Lung (tissue), 12 donors: ENCODE measurements around the gene BCL2L13. TPM values are rescaled to one million over a fixed set of nuclear protein-coding genes. Genes with fewer than 3 reads are reported as not detected.
A peak's percentile ranks its signal among the peaks of the same experiment; 100 is the strongest.

Experiments used
- ATAC-seq: fragments of 200-7000 bp; cut with Tn5 transposase; one replicate; pipeline ENCODE4 v1.9.1; 2020; ENCODE audit warnings: moderate number of reproducible peaks; ENCODE audit not compliant: insufficient read depth, low FRiP score
- DNase-seq, 3 donors: peaks; one replicate each; pipeline ENCODE4 v3.0.0-alpha.2; 2013 to 2017
- H3K27ac ChIP-seq, 2 donors: one replicate each; pipeline ENCODE4 v1.5.1; 2013; ENCODE audit warnings: mild to moderate bottlenecking in 2 of 2, moderate library complexity in 2 of 2, control low read depth in 1 of 2, inconsistent platforms in 1 of 2, low read depth in 1 of 2, low read length in 1 of 2
- H3K27me3 ChIP-seq, 3 donors: one replicate each; pipeline ENCODE4 v1.5.1; 2013; ENCODE audit warnings: low read length in 2 of 3; ENCODE audit not compliant: control insufficient read depth in 3 of 3, insufficient read depth in 3 of 3
- H3K36me3 ChIP-seq, 4 donors: one replicate each; pipeline ENCODE4 v1.5.1; 2013; ENCODE audit warnings: low read length in 4 of 4, mild to moderate bottlenecking in 1 of 4, moderate library complexity in 1 of 4; ENCODE audit not compliant: control insufficient read depth in 4 of 4, insufficient read depth in 4 of 4
- H3K4me1 ChIP-seq, 5 donors: one replicate each; pipeline ENCODE4 v1.5.1; 2013; ENCODE audit warnings: low read length in 5 of 5, mild to moderate bottlenecking in 2 of 5, moderate library complexity in 1 of 5; ENCODE audit not compliant: control insufficient read depth in 5 of 5, insufficient read depth in 5 of 5
- H3K4me3 ChIP-seq: one replicate; pipeline ENCODE4 v1.5.1; 2013; ENCODE audit warnings: mild to moderate bottlenecking, control low read depth, moderate library complexity
- H3K9ac ChIP-seq, 2 donors: one replicate each; pipeline ENCODE4 v1.5.1; 2013; ENCODE audit warnings: low read length in 2 of 2, control low read depth in 1 of 2; ENCODE audit not compliant: insufficient read depth in 1 of 2
- H3K9me3 ChIP-seq, 4 donors: one replicate each; pipeline ENCODE4 v1.5.1; 2013; ENCODE audit warnings: low read length in 3 of 4, mild to moderate bottlenecking in 1 of 4, moderate library complexity in 1 of 4; ENCODE audit not compliant: control insufficient read depth in 4 of 4, insufficient read depth in 3 of 4
- WGBS, 2 donors: extraction: QIAGEN DNeasy Blood & Tissue Kit; methylation state at CpG; one replicate each; pipeline ENCODE4 v1.1.7; 2013; 5-methylcytosine and 5-hydroxymethylcytosine counted together
- polyA plus RNA-seq, 2 donors: library from polyadenylated mRNA; stranded (reverse); fragments of 200-250 nt; gene quantifications; one replicate each; pipeline ENCODE4 v1.2.1, GENCODE V29; 2013
- total RNA-seq, 2 donors: library from RNA; depleted of rRNA in 1 of 2; stranded (reverse); fragments of >200 nt in 1 of 2; gene quantifications; one replicate each; pipeline ENCODE4 v1.2.1, GENCODE V29; 2014 to 2021
- TF ChIP-seq, protein P1 (sequence below): IDR thresholded peaks from 2 replicates; pipeline ENCODE4 v1.5.1; 2012; ENCODE audit warnings: mild to moderate bottlenecking; ENCODE audit errors: control extremely low read depth, extremely low read depth
- donor health status: control.
- donor health status: control.
- donor health status: Bipolar disorder and iron deficiency.
- donor health status: healthy.
- donor health status: DM: yes; HTN: yes; CAD: no.

Gene BCL2L13
- total and polyA plus RNA-seq, 4 donors = 21.4 to 52.4 (median 33.8) TPM

DNA sequence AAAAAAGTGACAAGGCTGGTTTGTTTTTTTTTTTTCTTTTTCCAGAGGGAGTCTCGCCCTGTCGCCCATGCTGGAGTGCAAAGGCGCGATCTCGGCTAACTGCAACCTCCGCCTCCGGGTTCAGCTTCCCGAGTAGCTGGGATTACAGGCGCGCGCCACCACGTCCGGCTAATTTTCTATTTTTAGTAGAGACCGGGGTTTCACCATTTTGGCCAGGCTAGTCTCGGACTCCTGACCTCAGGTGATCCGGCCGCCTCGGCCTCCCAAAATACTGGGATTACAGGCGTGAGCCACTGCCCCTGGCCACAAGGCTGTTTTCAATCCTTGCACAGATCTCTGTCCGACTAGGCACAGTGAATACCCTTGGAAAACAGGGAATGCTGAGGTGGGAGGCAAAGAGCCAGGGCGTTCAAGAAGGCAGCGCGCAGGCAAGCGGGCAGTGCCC lies 10.6 kb upstream of the BCL2L13 start:
- Histone ChIP-seq H3K9me3 (no peaks in the 10 kb centered on the region), H3K4me1 (peaks cover 0 to 9% (median 5%) of the 10 kb centered on the region in 5 donors), H3K27ac (peak overlapping the region; percentile 82 to 99), H3K27me3 (no peaks in the 10 kb centered on the region), H3K9ac (peak overlapping the region; percentile 79 to 89), H3K4me3 (peak overlapping the region; percentile 100), H3K36me3 (peaks cover 2 to 7% (median 4%) of the 10 kb centered on the region in 4 donors)
- TF ChIP-seq, protein P1, sequence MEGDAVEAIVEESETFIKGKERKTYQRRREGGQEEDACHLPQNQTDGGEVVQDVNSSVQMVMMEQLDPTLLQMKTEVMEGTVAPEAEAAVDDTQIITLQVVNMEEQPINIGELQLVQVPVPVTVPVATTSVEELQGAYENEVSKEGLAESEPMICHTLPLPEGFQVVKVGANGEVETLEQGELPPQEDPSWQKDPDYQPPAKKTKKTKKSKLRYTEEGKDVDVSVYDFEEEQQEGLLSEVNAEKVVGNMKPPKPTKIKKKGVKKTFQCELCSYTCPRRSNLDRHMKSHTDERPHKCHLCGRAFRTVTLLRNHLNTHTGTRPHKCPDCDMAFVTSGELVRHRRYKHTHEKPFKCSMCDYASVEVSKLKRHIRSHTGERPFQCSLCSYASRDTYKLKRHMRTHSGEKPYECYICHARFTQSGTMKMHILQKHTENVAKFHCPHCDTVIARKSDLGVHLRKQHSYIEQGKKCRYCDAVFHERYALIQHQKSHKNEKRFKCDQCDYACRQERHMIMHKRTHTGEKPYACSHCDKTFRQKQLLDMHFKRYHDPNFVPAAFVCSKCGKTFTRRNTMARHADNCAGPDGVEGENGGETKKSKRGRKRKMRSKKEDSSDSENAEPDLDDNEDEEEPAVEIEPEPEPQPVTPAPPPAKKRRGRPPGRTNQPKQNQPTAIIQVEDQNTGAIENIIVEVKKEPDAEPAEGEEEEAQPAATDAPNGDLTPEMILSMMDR = no peak
- WGBS, 2 donors = 7 to 11% methylated on average over 24 of the region's 24 CpGs
- DNase-seq (no peak), ATAC-seq (no peak)

DNA sequence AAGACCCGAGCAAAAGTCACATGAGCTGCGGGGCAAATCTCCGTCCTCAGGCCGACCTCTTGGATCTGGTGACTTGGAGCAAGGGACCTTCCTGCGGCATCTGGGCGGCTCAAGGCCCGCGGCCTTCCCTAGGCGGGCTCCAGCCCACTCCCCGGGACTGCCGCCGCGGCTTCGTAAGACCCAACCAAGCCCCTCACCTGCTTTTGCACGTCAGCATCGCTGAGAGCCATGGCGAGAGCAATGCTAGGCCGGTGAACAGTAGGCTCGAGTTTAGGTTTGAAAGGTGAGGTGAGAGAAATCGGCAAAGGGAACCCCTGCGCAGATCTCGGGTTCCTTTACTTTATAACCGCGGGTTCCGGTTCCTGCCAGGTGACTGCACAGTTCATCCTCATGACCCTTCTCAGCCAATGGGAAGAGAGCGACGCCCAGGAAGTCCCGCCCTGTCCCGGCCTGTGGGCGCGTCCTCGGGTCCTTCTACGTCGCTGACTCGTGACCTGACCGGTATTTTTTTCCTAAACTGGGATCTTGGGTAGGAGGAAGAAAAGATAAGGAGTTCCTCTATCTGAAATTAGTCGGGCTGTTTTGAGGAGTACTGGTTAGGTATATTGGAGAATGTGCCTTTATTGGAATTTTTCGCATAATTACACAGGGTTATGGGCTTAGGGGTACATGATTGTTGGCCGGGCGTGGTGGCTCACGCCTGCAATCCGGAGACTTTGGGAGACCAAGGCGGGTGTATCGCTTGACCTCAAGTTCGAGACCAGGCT lies 10.0 kb upstream of the BCL2L13 start, which contains the start of gene ATP6V1E1:
Gene ATP6V1E1 (minus strand): TSS at position 344 of the 767 bp plus-strand sequence. CDS start 114 bp downstream, at position 230.
- H3K36me3 ChIP-seq = peaks cover 0 to 7% (median 4%) of the 10 kb centered on the region in 4 donors
- TF ChIP-seq, protein P1 = no peak
- ATAC-seq = peak; percentile 100
- peak within 1 kb of the TSS; percentile 89 to 97 for H3K9ac ChIP-seq
- whole genome bisulfite sequencing, 2 donors = 0% methylated on average over 45 of the region's 45 CpGs
- peak within 1 kb of the TSS; percentile 100 for H3K4me3 ChIP-seq
- H3K27ac ChIP-seq = peak within 1 kb of the TSS; percentile 98 to 99
- H3K4me1 ChIP-seq = peaks cover 0 to 9% (median 5%) of the 10 kb centered on the region in 5 donors
- no peaks in the 10 kb centered on the region for H3K27me3 ChIP-seq
- H3K9me3 ChIP-seq = no peaks in the 10 kb centered on the region
- peak; percentile 97 to 98 (median 98) for DNase-seq

DNA sequence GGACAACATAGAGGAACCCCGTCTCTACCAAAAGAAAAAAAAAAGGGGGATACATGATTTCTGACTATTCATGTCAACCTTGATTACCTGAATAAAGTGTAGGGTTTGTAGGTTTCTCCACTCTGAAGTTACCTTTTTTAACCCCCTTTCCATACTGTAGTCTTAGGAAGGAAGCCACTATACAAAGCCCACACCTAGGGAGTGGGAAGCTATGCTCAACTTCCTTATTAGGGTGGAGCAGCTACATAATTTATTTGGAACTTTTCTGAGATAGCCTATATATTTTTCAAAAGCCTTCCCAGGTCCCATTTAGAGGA lies 9.4 kb upstream of the BCL2L13 start:
- Histone ChIP-seq H3K9me3 (no peaks in the 10 kb centered on the region), H3K27ac (peak overlapping the region; percentile 97 to 98), H3K4me1 (peaks cover 0 to 9% (median 5%) of the 10 kb centered on the region in 5 donors), H3K27me3 (no peaks in the 10 kb centered on the region), H3K36me3 (peaks cover 0 to 7% (median 4%) of the 10 kb centered on the region in 4 donors), H3K9ac (peak overlapping the region; percentile 26 to 97), H3K4me3 (peak overlapping the region; percentile 56)
- TF ChIP-seq, protein P1 = no peak
- ATAC-seq (no peak), DNase-seq (no peak)
- WGBS, 2 donors = 0% methylated on average over 1 of the region's 1 CpG
